ENCODE results near the gene UPF3A. TPM values are rescaled to one million over a fixed set of nuclear protein-coding genes. Genes with fewer than 3 reads are reported as not detected.

UPF3A gene
- total and polyA plus RNA-seq, 2 of the 4 experiments (the other 2 are of a cell fraction), result 11.7 to 51.6 TPM

DNA sequence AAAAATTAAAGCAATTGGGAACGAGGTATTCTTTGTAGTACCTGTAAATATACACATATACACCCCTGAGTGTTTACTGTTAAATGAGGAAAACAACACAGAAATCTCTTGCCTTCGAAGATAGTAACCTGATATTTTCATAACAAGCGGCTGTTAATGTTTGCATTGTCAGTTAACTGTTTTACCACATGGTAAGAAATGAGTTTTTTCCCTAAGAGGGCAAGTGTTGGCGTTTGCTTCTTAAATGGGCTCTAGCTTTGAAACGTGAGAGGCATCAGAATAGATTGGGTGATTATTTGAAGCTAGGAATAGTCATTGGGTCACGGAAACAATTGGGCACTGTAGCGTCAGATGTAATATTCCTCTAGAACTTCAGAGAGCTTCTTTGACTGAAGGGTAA is 22.0 kb upstream of the UPF3A start:
- no peak overlapping the region for H3K4me3 ChIP-seq (ENCODE audit: insufficient read depth, low read depth, low read length)
- no peak overlapping the region for H2BK15ac ChIP-seq (ENCODE audit: low read depth, low read length)
- no peak overlapping the region for H3K27ac ChIP-seq (ENCODE audit: insufficient read depth, low read length)
- peaks cover 8% of the 10 kb centered on the region; the same call in 1 of the 2 replicates for H3K9me1 ChIP-seq (ENCODE audit: insufficient read depth, low read length)
- ATAC-seq (ENCODE audit: low read depth), result no peak
- H4K5ac ChIP-seq (ENCODE audit: low read depth, low read length), result no peak overlapping the region
- no peak overlapping the region for H3K4me2 ChIP-seq (ENCODE audit: low read depth, low read length)
- dilution Hi-C loops (cut with HindIII; ENCODE audit: low sequenced_read_pairs, unreplicated experiment) (no loop called here), in situ Hi-C loops (cut with MboI; ENCODE audit: low sequenced_read_pairs) (no loop called here), intact Hi-C loops (cut with micrococcal nuclease) (no loop called here)
- H3K79me1 ChIP-seq (ENCODE audit: low read depth in 1 of 2, low read length in 2 of 2), result peaks cover 37 to 49% of the 10 kb centered on the region in 2 experiments
- no peak overlapping the region for H3K14ac ChIP-seq (replicated peaks; ENCODE audit: low read depth, low read length)
- TF ChIP-seq FOS (IDR thresholded peaks at IDR 0.05; ENCODE audit: low read depth, low read length) (no peak), POLR2A (IDR thresholded peaks at IDR 0.05; ENCODE audit: low read depth, low read length) (no peak), MXI1 (IDR thresholded peaks at IDR 0.05; ENCODE audit: borderline replicate concordance, low read depth, low read length) (no peak), CEBPB (IDR thresholded peaks at IDR 0.05; ENCODE audit: low read depth, low read length) (no peak), RCOR1 (IDR thresholded peaks at IDR 0.05; ENCODE audit: insufficient replicate concordance, low read length) (no peak), MAFK (IDR thresholded peaks at IDR 0.05; ENCODE audit: low read depth, low read length) (no peak), MAZ (IDR thresholded peaks at IDR 0.05; ENCODE audit: borderline replicate concordance, low read depth, low read length) (no peak), SMC3 (IDR thresholded peaks at IDR 0.05; ENCODE audit: low read depth, low read length) (no peak), RAD21 (IDR thresholded peaks at IDR 0.05; ENCODE audit: low read length) (no peak)
- TF ChIP-seq, protein P1, sequence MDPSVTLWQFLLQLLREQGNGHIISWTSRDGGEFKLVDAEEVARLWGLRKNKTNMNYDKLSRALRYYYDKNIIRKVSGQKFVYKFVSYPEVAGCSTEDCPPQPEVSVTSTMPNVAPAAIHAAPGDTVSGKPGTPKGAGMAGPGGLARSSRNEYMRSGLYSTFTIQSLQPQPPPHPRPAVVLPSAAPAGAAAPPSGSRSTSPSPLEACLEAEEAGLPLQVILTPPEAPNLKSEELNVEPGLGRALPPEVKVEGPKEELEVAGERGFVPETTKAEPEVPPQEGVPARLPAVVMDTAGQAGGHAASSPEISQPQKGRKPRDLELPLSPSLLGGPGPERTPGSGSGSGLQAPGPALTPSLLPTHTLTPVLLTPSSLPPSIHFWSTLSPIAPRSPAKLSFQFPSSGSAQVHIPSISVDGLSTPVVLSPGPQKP (IDR thresholded peaks at IDR 0.05; ENCODE audit: borderline replicate concordance, low read depth, low read length), result no peak
- no peak overlapping the region for H3K56ac ChIP-seq (ENCODE audit: extremely low read depth, insufficient read depth, low read length)
- H2BK5ac ChIP-seq (ENCODE audit: low read depth, low read length, poor library complexity, severe bottlenecking), result no peak overlapping the region
- H4K91ac ChIP-seq (ENCODE audit: insufficient read depth, low read depth, low read length), result no peak overlapping the region
- BruUV-seq (replicated peaks), result no TSS peak
- peaks cover 46% of the 10 kb centered on the region for H3K36me3 ChIP-seq (ENCODE audit: control insufficient read depth, insufficient read depth, low read length)
- no peak overlapping the region for H3K23ac ChIP-seq (ENCODE audit: low read depth, low read length)
- no peak overlapping the region for H3K4ac ChIP-seq (ENCODE audit: low read depth, low read length)
- ChIA-PET CTCF (no interaction called here), POLR2A (ENCODE audit: unreplicated experiment) (no interaction called here)
- H4K8ac ChIP-seq (ENCODE audit: low read depth in 2 of 2, low read length in 2 of 2), result no peak overlapping the region
- H3K9ac ChIP-seq (ENCODE audit: low read depth, low read length), result no peak overlapping the region
- no peak overlapping the region for H2BK120ac ChIP-seq (ENCODE audit: low read depth, low read length)
- WGBS, 2 experiments (ENCODE audit: extremely low coverage in 2 of 2, insufficient read length in 1 of 2), result 83% methylated on average over 5 of the region's 7 CpGs; no CpG with 5 or more reads in 1 of the 2 experiments
- DNase-seq, result no peak
- no peak overlapping the region for H2AFZ ChIP-seq (replicated peaks; ENCODE audit: low read length, poor library complexity)
- peaks cover 2% of the 10 kb centered on the region for H3K4me1 ChIP-seq (ENCODE audit: control insufficient read depth, insufficient read depth, low read length)
- no peak overlapping the region for H2AK5ac ChIP-seq (ENCODE audit: low read depth, low read length)
- no peak overlapping the region for H3K18ac ChIP-seq (ENCODE audit: low read depth, low read length)
- H2AK9ac ChIP-seq (replicated peaks; ENCODE audit: low read depth, low read length, poor library complexity), result no peak overlapping the region
- H4K20me1 ChIP-seq (ENCODE audit: insufficient read depth, low read length), result peaks cover 2% of the 10 kb centered on the region; the same call in 1 of the 2 replicates
- no peaks in the 10 kb centered on the region for H3K27me3 ChIP-seq (ENCODE audit: control insufficient read depth, insufficient read depth, low read length)
- no peaks in the 10 kb centered on the region for H3K9me3 ChIP-seq (ENCODE audit: control insufficient read depth, insufficient read depth, low read length)
- H2BK20ac ChIP-seq (ENCODE audit: low read depth, low read length), result no peak overlapping the region
